Measurements from ENCODE around the gene GPR15LG. TPM values are rescaled to one million over a fixed set of nuclear protein-coding genes. Genes with fewer than 3 reads are reported as not detected.

GPR15LG gene
- total RNA-seq, 1 donor from 2014 or later, result not detected

DNA sequence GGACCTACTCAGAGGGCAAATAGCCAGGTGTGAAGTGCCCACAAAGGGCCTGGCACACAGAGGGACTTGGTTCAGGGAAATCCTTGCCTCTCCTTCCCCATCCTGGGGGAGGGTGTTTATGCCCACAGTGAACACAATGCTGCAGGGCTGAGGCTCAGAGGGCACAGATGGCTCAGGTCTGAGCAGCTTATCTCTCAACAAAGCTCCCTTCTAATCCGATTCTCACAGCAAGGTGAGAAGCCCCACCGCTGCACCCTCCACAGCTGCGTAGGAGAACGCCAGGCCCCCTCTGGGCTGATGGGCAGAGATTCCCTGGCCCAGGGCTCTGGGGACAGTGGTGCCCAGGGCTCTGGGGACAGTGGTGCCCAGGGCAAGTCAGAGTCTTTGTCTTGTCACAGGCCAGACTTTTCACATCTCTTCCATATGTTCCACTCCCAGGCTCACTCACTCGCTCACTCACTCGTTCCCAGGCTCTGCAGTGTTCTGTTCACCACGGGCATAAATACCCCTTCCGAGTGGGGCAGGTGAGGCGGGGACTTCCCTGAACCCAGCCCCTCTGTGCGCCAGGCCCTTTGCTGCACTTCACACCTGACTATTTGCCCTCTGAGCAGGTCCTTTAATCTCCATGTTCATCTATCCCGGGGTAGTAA, 12.1 kb downstream of the GPR15LG start:
- TF ChIP-seq, protein P1, sequence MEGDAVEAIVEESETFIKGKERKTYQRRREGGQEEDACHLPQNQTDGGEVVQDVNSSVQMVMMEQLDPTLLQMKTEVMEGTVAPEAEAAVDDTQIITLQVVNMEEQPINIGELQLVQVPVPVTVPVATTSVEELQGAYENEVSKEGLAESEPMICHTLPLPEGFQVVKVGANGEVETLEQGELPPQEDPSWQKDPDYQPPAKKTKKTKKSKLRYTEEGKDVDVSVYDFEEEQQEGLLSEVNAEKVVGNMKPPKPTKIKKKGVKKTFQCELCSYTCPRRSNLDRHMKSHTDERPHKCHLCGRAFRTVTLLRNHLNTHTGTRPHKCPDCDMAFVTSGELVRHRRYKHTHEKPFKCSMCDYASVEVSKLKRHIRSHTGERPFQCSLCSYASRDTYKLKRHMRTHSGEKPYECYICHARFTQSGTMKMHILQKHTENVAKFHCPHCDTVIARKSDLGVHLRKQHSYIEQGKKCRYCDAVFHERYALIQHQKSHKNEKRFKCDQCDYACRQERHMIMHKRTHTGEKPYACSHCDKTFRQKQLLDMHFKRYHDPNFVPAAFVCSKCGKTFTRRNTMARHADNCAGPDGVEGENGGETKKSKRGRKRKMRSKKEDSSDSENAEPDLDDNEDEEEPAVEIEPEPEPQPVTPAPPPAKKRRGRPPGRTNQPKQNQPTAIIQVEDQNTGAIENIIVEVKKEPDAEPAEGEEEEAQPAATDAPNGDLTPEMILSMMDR (IDR thresholded peaks at IDR 0.05), result no peak
- H3K4me1 ChIP-seq, result no peaks in the 10 kb centered on the region
- intact Hi-C loops (cut with DNase I), result no loop called here

DNA sequence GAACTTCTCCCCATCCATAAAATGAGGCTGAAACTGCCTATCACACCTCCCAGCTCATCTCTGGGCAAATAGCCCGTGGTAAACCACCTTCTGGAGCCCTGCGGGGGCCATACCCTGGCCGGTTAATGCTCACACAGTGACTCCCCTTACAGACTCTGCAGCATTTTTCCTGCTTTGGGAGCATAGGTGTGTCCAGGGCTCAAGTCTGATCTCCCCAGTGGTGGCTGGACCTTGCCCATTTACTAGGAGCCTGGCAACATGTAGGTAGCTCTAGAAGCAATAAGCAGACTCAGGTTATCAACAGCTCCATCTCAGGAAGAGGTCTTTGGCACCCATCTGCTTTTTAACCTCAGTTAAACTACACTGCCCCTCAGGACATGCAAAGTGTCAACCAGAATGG, 15.2 kb downstream of the GPR15LG start:
- Histone ChIP-seq H3K36me3 (no peaks in the 10 kb centered on the region), H3K4me3 (no peak overlapping the region), H3K9me3 (no peaks in the 10 kb centered on the region), H3K27me3 (no peaks in the 10 kb centered on the region), H3K27ac (no peak overlapping the region), H3K4me1 (no peaks in the 10 kb centered on the region)
- TF ChIP-seq, protein P1 (IDR thresholded peaks at IDR 0.05), result no peak
- intact Hi-C loops (cut with DNase I), result no loop called here
- no peak for DNase-seq (ENCODE audit: low spot score in 2 of 2)

More for the DNA sequence above, 12.1 kb downstream of the GPR15LG start:
- Histone ChIP-seq H3K4me3 (no peak overlapping the region), H3K27ac (no peak overlapping the region), H3K36me3 (no peaks in the 10 kb centered on the region), H3K27me3 (no peaks in the 10 kb centered on the region), H3K9me3 (no peaks in the 10 kb centered on the region)
- DNase-seq (ENCODE audit: low spot score in 2 of 2), result no peak

DNA sequence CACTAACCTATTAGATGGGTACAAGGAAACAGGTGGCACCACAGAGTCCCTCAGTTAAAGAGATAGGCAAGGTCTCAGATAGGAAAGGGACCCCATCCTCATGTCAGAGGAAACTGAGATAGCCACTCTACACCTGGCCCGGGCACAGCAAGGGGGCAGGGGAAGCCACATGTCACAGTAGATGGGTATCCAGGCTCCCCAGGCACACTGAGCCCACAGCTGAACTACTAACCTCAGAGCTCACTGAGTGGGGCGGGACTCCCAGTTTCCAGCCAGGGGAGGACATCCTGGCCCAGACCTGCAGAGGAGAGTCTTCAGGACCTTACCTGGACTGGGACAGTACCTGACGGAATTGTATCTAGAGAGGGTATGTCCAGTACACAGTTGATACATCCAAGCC, 17.0 kb downstream of the GPR15LG start:
- H3K9me3 ChIP-seq, result no peaks in the 10 kb centered on the region
- no peak overlapping the region for H3K4me3 ChIP-seq
- no peaks in the 10 kb centered on the region for H3K36me3 ChIP-seq
- H3K27ac ChIP-seq, result no peak overlapping the region
- TF ChIP-seq, protein P1 (IDR thresholded peaks at IDR 0.05), result no peak
- intact Hi-C loops (cut with DNase I), result no loop called here
- H3K27me3 ChIP-seq, result no peaks in the 10 kb centered on the region
- H3K4me1 ChIP-seq, result no peaks in the 10 kb centered on the region
- no peak for DNase-seq (ENCODE audit: low spot score in 2 of 2)

DNA sequence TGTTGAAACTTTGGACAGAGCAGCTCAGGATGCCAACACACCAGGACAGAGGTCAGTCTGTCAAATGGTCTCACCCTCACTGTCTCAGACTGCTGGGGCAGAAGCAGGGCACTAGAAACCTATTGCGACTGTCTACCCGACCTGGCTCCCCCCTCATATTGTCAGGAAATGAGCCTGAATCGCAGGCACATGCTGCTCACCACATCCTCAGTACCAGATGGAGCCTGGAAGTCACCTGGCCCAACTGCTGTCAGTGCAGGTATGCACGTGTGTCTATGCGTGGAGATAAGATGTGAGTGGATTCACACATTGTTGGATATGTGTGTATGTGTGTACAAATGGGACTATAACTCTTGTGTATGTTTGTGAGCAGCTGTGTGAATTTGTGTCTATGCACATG, 17.5 kb downstream of the GPR15LG start:
- no peaks in the 10 kb centered on the region for H3K36me3 ChIP-seq
- H3K9me3 ChIP-seq, result no peaks in the 10 kb centered on the region
- intact Hi-C loops (cut with DNase I), result no loop called here
- no peaks in the 10 kb centered on the region for H3K4me1 ChIP-seq
- no peak overlapping the region for H3K4me3 ChIP-seq
- DNase-seq (ENCODE audit: low spot score in 2 of 2), result no peak
- H3K27ac ChIP-seq, result no peak overlapping the region
- H3K27me3 ChIP-seq, result no peaks in the 10 kb centered on the region
- TF ChIP-seq, protein P1 (IDR thresholded peaks at IDR 0.05), result no peak

DNA sequence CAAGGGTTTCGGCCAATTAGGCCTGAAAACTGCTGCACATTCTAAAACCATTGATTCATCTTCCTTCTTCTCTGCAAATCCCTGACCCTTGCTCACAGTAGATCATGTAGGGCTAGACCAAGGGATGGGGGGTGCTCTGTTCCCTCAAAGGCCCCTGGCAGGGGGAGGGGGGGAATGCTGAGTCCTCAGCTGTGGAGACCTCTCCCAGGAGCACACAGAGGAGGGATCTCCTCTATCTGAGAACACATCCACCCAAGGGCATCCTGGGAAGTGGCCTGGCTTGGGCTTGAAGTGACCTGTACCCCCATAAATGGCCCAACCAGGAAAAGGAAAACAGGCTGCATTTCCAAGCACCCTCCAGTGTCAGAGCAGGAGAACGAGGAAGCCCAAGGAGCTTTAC, 19.7 kb downstream of the GPR15LG start:
- intact Hi-C loops (cut with DNase I), result no loop called here

More for the DNA sequence above, 19.7 kb downstream of the GPR15LG start:
- TF ChIP-seq, protein P1 (IDR thresholded peaks at IDR 0.05), result no peak
- Histone ChIP-seq H3K36me3 (no peaks in the 10 kb centered on the region), H3K4me1 (no peaks in the 10 kb centered on the region), H3K27ac (no peak overlapping the region), H3K27me3 (no peaks in the 10 kb centered on the region), H3K9me3 (no peaks in the 10 kb centered on the region), H3K4me3 (no peak overlapping the region)
- no peak for DNase-seq (ENCODE audit: low spot score in 2 of 2)

Measured in ascending aorta (tissue), 2 donors.